ENCODE results near the gene FRMD8. TPM values are rescaled to one million over a fixed set of nuclear protein-coding genes. Genes with fewer than 3 reads are reported as not detected.

Gene FRMD8, protein sequence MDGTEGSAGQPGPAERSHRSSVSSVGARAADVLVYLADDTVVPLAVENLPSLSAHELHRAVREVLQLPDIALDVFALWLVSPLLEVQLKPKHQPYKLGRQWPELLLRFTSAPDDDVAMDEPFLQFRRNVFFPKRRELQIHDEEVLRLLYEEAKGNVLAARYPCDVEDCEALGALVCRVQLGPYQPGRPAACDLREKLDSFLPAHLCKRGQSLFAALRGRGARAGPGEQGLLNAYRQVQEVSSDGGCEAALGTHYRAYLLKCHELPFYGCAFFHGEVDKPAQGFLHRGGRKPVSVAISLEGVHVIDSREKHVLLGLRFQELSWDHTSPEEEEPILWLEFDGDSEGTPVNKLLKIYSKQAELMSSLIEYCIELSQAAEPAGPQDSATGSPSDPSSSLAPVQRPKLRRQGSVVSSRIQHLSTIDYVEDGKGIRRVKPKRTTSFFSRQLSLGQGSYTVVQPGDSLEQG
- total RNA-seq (2022; extraction: Qiagen RNA extraction; ENCODE audit: low read depth) = 47.9 to 66.2 TPM (median 63.6 TPM) in 5 replicates

GRCh38 chr11:65386307-65387140, at the start of gene FRMD8:
Gene FRMD8, plus strand, starts transcription at chr11:65386637. Its CDS starts 400 bp downstream, at chr11:65387037.

DNA sequence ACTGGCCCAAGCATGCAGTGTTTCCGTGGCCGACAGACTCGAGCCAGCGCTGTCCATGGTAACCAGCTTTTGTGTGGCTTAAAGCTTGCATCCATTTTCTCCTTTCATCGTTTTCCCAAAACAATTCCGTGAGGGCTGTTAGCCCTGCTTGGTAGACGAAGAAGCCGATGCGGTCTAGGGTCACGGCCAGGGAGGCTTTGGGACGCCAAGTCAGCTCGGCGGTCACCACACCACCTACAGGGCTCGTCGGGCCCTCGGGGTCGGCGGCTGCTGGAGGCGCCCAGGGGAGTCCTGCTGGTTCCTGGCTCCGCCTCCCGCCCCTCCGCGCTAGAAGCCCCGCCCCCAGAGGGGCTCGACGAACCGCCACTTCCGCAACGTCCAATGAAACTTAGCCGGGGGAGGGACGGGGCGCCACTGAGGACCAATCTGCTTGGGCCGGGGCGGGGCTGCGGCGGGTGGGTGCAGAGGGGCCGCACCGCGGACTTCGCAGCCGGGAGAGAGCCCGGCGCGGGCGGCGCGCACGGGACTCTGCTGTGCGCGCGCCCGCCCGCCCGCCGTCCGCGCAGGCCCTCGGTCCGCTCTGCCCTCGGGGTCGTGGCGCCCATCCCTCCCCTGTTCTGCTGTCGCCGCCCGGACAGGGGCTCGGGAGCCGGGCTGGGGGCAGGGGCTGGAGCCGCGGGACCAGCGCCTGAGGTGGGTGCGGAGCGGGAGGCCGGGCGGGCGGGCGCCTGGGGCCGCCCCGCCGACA, 32.0 kb upstream of the FRMD8 start, which contains the start of gene TIGD3:
Gene TIGD3, plus strand, starts transcription at position 487 of the 748 bp plus-strand sequence. CDS start 1,058 bp downstream, outside the sequence.

DNA sequence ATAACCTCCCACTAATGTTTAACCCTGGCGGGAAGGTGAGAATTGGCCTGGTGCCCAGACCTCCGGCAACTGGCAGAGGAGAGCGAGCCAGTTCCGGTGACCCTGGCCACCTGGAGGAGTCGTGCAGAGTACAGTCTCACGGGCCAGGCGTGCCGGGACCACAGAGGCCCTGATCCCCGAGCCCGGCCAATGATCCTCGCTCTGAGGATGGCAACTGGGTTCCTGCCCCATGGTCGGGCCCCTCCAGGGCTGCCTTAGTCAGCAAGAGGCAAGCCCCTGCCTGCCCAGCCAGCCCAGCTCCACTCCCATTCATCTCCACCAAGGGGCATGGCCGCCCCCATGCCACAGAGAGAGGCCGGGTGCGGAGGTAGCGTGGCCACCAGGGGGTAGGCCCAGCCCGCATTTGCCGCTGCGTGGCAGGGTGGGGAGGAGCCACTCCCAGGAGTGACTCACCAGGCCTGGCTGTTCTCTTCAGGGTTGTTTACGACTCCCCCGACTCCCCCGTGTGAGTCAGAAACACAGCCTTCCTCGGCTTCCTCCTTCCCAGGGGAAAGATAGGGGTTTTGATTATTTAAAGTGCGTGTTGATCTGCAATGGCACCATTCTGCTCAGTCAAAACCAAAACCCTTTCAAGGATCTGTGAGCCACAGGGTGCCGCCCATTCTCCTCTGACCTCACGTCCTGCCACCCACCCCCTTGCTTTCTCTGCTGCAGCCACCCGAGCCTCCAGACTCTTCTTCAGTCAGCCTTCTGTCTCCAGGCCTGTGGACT, 4.2 kb upstream of the FRMD8 start, which contains the start of gene SLC25A45:
Gene SLC25A45, minus strand, starts transcription at position 614 of the 771 bp plus-strand sequence. CDS start 695 bp downstream, outside the sequence.

DNA sequence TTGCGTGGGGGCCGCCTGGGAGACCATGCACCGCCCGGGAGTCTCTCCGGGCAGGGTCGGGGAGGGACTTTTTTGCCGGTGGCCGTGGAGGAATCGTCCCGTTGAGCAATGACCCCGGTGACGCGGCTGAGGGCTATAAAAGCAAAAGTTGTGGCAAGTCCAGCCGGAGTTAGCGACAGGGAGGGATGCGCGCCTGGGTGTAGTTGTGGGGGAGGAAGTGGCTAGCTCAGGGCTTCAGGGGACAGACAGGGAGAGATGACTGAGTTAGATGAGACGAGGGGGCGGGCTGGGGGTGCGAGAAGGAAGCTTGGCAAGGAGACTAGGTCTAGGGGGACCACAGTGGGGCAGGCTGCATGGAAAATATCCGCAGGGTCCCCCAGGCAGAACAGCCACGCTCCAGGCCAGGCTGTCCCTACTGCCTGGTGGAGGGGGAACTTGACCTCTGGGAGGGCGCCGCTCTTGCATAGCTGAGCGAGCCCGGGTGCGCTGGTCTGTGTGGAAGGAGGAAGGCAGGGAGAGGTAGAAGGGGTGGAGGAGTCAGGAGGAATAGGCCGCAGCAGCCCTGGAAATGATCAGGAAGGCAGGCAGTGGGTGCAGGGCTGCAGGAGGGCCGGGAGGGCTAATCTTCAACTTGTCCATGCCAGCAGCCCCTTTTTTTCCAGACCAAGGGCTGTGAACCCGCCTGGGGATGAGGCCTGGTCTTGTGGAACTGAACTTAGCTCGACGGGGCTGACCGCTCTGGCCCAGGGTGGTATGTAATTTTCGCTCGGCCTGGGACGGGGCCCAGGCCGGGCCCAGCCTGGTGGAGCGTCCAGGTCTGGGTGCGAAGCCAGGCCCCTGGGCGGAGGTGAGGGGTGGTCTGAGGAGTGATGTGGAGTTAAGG, 36.4 kb downstream of the FRMD8 start, which contains the start of gene NEAT1:
Gene NEAT1, plus strand, starts transcription at position 166 of the 883 bp plus-strand sequence.

Other genes starting within 250 kb of the FRMD8 start
- not detected in 5 replicates for gene SPDYC, start 216.4 kb upstream of the FRMD8 start, total RNA-seq (2022; extraction: Qiagen RNA extraction; ENCODE audit: low read depth)
- gene CAPN1, start 204.7 kb upstream of the FRMD8 start, total RNA-seq (2022; extraction: Qiagen RNA extraction; ENCODE audit: low read depth) = 94.0 to 119 TPM (median 113 TPM) in 5 replicates
- gene POLA2, start 124.7 kb upstream of the FRMD8 start, total RNA-seq (2022; extraction: Qiagen RNA extraction; ENCODE audit: low read depth) = 11.8 to 20.5 TPM (median 13.7 TPM) in 5 replicates
- gene CDC42EP2, start 71.8 kb upstream of the FRMD8 start, total RNA-seq (2022; extraction: Qiagen RNA extraction; ENCODE audit: low read depth) = 17.3 to 23.6 TPM (median 20.1 TPM) in 5 replicates
- 37.7 to 44.3 TPM (median 39.7 TPM) in 5 replicates for gene DPF2, start 52.8 kb upstream of the FRMD8 start, total RNA-seq (2022; extraction: Qiagen RNA extraction; ENCODE audit: low read depth)
- gene TIGD3, start 31.9 kb upstream of the FRMD8 start, total RNA-seq (2022; extraction: Qiagen RNA extraction; ENCODE audit: low read depth) = 0.40 to 0.94 TPM (median 0.87 TPM) in 5 replicates
- gene SLC25A45, start 4.0 kb upstream of the FRMD8 start, total RNA-seq (2022; extraction: Qiagen RNA extraction; ENCODE audit: low read depth) = 11.7 to 16.3 TPM (median 15.2 TPM) in 5 replicates
- 108 to 253 TPM (median 201 TPM) in 5 replicates for gene NEAT1, start 36.2 kb downstream of the FRMD8 start, total RNA-seq (2022; extraction: Qiagen RNA extraction; ENCODE audit: low read depth)
- 35.0 to 89.7 TPM (median 73.8 TPM) in 5 replicates for gene MALAT1, start 112.4 kb downstream of the FRMD8 start, total RNA-seq (2022; extraction: Qiagen RNA extraction; ENCODE audit: low read depth)
- gene SCYL1, start 138.4 kb downstream of the FRMD8 start, total RNA-seq (2022; extraction: Qiagen RNA extraction; ENCODE audit: low read depth) = 46.9 to 64.2 TPM (median 62.2 TPM) in 5 replicates
- 90.4 to 131 TPM (median 110 TPM) in 5 replicates for gene LTBP3, start 171.7 kb downstream of the FRMD8 start, total RNA-seq (2022; extraction: Qiagen RNA extraction; ENCODE audit: low read depth)
- 65.2 to 81.7 TPM (median 80.6 TPM) in 5 replicates for gene ZNRD2, start 183.8 kb downstream of the FRMD8 start, total RNA-seq (2022; extraction: Qiagen RNA extraction; ENCODE audit: low read depth)
- 29.6 to 51.1 TPM (median 48.0 TPM) in 5 replicates for gene FAM89B, start 185.9 kb downstream of the FRMD8 start, total RNA-seq (2022; extraction: Qiagen RNA extraction; ENCODE audit: low read depth)
- gene EHBP1L1, start 189.4 kb downstream of the FRMD8 start, total RNA-seq (2022; extraction: Qiagen RNA extraction; ENCODE audit: low read depth) = 28.2 to 38.2 TPM (median 34.7 TPM) in 5 replicates
- gene KCNK7, start 209.2 kb downstream of the FRMD8 start, total RNA-seq (2022; extraction: Qiagen RNA extraction; ENCODE audit: low read depth) = 0.29 to 0.82 TPM (median 0.41 TPM) in 5 replicates
- 38.9 to 53.5 TPM (median 48.3 TPM) in 5 replicates for gene MAP3K11, start 227.6 kb downstream of the FRMD8 start, total RNA-seq (2022; extraction: Qiagen RNA extraction; ENCODE audit: low read depth)
- 26.1 to 36.6 TPM (median 36.0 TPM) in 5 replicates for gene PCNX3, start 229.1 kb downstream of the FRMD8 start, total RNA-seq (2022; extraction: Qiagen RNA extraction; ENCODE audit: low read depth)